ENCODE data around the gene SLC12A5.

Gene SLC12A5

DNA sequence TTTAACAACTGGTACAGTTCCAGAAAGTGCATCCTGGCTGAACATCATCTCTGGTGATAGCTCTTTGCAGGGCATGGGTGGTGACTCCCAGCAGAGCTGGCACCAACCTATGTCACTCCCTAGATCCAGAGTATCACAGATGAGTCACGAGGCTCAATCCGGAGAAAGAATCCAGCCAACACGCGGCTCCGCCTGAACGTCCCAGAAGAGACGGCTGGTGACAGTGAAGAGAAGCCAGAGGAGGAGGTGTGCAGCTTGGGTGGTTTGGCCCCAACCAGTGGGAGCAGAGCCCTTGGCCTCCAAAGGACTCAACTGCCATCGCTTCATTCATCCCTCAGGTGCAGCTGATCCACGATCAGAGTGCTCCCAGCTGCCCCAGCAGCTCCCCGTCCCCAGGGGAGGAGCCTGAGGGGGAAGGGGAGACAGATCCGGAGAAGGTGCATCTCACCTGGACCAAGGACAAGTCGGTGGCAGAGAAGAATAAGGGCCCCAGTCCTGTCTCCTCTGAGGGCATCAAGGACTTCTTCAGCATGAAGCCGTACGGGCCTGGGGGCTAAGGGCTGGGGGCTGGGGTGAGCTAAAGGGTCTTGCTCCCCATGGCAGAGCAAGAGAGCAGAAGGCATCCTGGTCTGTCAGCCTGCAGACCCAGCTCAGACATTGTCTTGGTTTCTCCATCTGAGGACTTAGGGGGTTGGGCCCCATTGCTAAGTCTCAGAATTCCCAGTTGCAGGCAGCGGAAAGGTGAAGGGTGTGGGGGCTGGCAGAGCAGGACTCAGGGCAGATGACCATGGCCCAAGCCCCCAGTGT, 27.2 kb downstream of the SLC12A5 start:
- TF ChIP-seq SIN3A (IDR thresholded peaks at IDR 0.05; ENCODE audit: borderline replicate concordance, insufficient read depth, low read length): no peak
- TF ChIP-seq TAF1 (IDR thresholded peaks at IDR 0.05; ENCODE audit: borderline replicate concordance, insufficient read depth, low read length): no peak
- TF ChIP-seq POLR2AphosphoS5 (IDR thresholded peaks at IDR 0.05; ENCODE audit: low read depth, low read length): no peak
- TF ChIP-seq REST (IDR thresholded peaks at IDR 0.05; ENCODE audit: insufficient read depth in 1 of 2, low read depth in 2 of 2, low read length in 2 of 2): no peak
- no peak for TF ChIP-seq FOXP2 (optimal IDR thresholded peaks at IDR 0.05; ENCODE audit: borderline replicate concordance, extremely low read depth, extremely low read length, insufficient read depth)

- TF ChIP-seq REST (IDR thresholded peaks at IDR 0.05; ENCODE audit: insufficient read depth in 1 of 2, low read depth in 2 of 2, low read length in 2 of 2): peak; percentile 95 to 96
- TF ChIP-seq POLR2AphosphoS5 (IDR thresholded peaks at IDR 0.05; ENCODE audit: low read depth, low read length): no peak
These were observed 28.2 kb downstream of the SLC12A5 start for GRCh38 chr20:46056970-46057855.

DNA sequence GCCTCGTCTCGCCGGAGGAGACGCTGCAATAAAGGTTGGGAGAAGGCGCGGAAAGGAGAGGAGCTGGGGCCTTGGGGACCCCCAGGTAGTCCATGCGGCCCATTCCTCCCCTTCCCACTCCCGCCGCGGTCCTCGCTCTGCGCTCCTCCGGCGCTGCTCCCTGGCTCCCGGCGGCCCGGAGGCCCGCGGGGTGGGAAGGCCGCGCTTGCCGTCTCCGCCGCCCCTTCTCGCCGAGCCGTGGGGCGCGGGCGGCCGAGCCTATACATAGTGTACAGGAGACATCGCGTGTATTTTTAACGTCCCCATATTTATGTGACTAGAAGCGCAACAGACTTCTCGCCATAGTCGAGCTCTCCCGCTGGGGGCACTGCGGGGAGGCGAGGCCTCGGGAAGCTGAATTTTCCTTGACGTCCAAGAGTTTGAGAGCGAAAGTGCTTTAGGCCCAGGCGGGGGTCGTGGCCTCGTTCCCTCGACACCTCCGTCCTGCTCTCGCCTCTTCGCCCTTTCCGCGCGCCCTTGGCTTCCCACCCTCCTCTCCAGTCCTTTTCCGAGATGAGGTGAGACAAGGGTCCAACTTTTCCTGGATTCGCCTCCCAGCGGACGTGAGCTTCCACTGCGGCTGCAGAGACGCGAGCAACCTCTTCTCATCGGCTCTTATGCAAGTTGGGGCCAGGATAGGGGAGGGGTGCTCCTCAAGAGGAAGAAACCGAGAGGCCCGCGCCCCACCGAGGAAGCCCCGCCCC, 29.0 kb downstream of the SLC12A5 start:
- no peak for TF ChIP-seq REST (IDR thresholded peaks at IDR 0.05; ENCODE audit: insufficient read depth in 1 of 2, low read depth in 2 of 2, low read length in 2 of 2)
- no peak for TF ChIP-seq FOXP2 (optimal IDR thresholded peaks at IDR 0.05; ENCODE audit: borderline replicate concordance, extremely low read depth, extremely low read length, insufficient read depth)
- no peak for TF ChIP-seq POLR2AphosphoS5 (IDR thresholded peaks at IDR 0.05; ENCODE audit: low read depth, low read length)
- no peak for TF ChIP-seq TAF1 (IDR thresholded peaks at IDR 0.05; ENCODE audit: borderline replicate concordance, insufficient read depth, low read length)
- no peak for TF ChIP-seq SIN3A (IDR thresholded peaks at IDR 0.05; ENCODE audit: borderline replicate concordance, insufficient read depth, low read length)

DNA sequence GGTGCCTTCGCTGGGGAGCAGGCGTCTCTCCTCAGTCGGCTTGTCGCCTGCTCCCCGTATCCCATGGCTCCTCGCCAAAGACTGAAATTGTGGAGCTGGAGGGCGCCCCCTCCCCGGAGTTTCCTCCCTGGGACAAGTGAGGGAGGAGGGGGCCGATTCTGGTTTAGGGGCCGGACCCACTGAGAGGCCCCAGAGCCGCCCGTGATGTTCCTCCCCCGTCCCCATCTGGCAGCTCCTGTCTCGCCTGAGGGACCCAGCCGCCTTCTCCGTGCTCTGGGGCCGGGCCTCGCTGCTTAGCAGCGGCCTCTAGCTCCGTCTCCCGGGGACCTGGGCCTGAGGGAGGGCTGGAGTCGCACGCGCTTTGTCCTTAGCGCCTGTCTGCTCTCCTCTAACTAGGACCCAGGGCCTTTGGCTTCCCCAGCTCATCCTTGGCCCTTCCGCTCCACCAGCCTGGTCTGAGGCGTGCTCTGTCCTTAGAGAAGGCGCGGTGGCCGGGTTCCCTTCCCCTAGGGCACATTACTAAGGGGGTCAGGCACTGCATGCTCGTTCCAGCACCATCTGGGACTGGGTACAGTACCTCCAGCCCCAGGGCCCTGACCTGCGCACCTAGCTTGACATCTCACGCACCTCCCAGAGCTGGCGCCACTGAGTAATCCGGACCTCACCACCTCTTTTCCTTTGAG, 29.7 kb downstream of the SLC12A5 start:
- no peak for TF ChIP-seq TAF1 (IDR thresholded peaks at IDR 0.05; ENCODE audit: borderline replicate concordance, insufficient read depth, low read length)
- no peak for TF ChIP-seq POLR2AphosphoS5 (IDR thresholded peaks at IDR 0.05; ENCODE audit: low read depth, low read length)
- TF ChIP-seq SIN3A (IDR thresholded peaks at IDR 0.05; ENCODE audit: borderline replicate concordance, insufficient read depth, low read length): no peak
- no peak for TF ChIP-seq FOXP2 (optimal IDR thresholded peaks at IDR 0.05; ENCODE audit: borderline replicate concordance, extremely low read depth, extremely low read length, insufficient read depth)
- TF ChIP-seq REST (IDR thresholded peaks at IDR 0.05; ENCODE audit: insufficient read depth in 1 of 2, low read depth in 2 of 2, low read length in 2 of 2): no peak
